GM12874 (cell line): ENCODE data around the gene SMCO1.

Source experiments
- TF ChIP-seq, protein P1 (sequence below): IDR thresholded peaks from 2 replicates; pipeline ENCODE4 v1.5.1; 2011; ENCODE audit warnings: low read depth, mild to moderate bottlenecking, control low read depth, low read length, moderate library complexity; ENCODE audit not compliant: insufficient read depth

SMCO1 gene

DNA sequence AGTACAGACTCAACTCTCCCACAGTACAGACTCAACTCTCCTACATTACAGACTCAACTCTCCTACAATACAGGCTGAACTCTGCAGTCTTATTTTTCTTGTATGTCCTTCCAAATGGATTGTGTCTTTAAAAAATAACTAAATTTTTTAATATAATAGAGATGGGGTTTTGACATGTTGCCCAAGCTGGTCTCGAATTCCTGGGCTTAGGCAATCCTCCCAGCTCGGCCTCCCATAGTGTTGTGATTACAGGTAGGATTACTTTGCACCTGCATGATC, 51.7 kb downstream of the SMCO1 start:
- TF ChIP-seq, protein P1, sequence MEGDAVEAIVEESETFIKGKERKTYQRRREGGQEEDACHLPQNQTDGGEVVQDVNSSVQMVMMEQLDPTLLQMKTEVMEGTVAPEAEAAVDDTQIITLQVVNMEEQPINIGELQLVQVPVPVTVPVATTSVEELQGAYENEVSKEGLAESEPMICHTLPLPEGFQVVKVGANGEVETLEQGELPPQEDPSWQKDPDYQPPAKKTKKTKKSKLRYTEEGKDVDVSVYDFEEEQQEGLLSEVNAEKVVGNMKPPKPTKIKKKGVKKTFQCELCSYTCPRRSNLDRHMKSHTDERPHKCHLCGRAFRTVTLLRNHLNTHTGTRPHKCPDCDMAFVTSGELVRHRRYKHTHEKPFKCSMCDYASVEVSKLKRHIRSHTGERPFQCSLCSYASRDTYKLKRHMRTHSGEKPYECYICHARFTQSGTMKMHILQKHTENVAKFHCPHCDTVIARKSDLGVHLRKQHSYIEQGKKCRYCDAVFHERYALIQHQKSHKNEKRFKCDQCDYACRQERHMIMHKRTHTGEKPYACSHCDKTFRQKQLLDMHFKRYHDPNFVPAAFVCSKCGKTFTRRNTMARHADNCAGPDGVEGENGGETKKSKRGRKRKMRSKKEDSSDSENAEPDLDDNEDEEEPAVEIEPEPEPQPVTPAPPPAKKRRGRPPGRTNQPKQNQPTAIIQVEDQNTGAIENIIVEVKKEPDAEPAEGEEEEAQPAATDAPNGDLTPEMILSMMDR, result no peak

DNA sequence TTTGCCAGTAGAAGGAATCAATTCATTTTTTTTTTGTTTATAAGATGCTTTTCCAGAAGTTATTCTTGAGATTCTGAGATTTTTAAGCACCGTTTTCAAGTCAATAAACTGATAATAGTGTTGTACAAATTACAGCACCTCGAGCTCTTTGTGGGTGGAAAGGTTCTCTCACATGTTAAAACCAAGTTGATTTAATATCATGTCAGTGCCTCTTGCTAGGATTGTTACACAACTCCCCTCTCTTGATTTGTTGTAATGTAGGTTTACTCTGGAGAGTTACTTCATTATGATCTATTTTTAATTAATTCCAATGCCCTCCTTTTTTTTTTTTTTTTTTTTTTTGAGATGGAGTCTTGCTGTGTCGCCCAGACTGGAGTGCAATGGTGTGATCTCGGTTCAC, 57.1 kb downstream of the SMCO1 start:
- TF ChIP-seq, protein P1, result no peak
